Spleen (tissue), 11 donors: ENCODE data around the gene AGK. TPM values are rescaled to one million over a fixed set of nuclear protein-coding genes. Genes with fewer than 3 reads are reported as not detected.

Experiments
- DNase-seq: peaks from one replicate; pipeline ENCODE4 v3.0.0-alpha.2; 2020
- H3K27ac ChIP-seq, 8 donors: fragments of 200-600 bp; sonication (generic) in 7 of 8; 1 replicate in 4 of 8; 2 replicates in 4 of 8; pipeline versions ENCODE4 v1.5.0 to v1.8.0; 2016 to 2021; ENCODE audit warnings: inconsistent platforms in 4 of 8, mild to moderate bottlenecking in 4 of 8, moderate library complexity in 1 of 8
- H3K27me3 ChIP-seq, 7 donors: fragments of 200-600 bp; sonication (generic) in 6 of 7; replicated peaks in 1 of 7; 1 replicate in 4 of 7; 2 replicates in 3 of 7; pipeline versions ENCODE4 v1.5.0 to v1.8.0; 2016 to 2021; ENCODE audit warnings: inconsistent platforms in 3 of 7, mild to moderate bottlenecking in 1 of 7
- H3K36me3 ChIP-seq, 6 donors: fragments of 200-600 bp; sonication (generic) in 5 of 6; 1 replicate in 4 of 6; 2 replicates in 2 of 6; pipeline versions ENCODE4 v1.5.0 to v1.8.0; 2016 to 2021; ENCODE audit warnings: inconsistent platforms in 2 of 6
- H3K4me1 ChIP-seq, 6 donors: fragments of 200-600 bp; sonication (generic) in 5 of 6; 1 replicate in 3 of 6; 2 replicates in 3 of 6; pipeline versions ENCODE4 v1.5.0 to v1.8.0; 2016 to 2021; ENCODE audit warnings: inconsistent platforms in 3 of 6
- H3K4me3 ChIP-seq, 8 donors: fragments of 200-600 bp; sonication (generic) in 7 of 8; 1 replicate in 4 of 8; 2 replicates in 4 of 8; pipeline versions ENCODE4 v1.5.0 to v1.8.0; 2016 to 2021; ENCODE audit warnings: inconsistent platforms in 4 of 8, mild to moderate bottlenecking in 4 of 8, moderate library complexity in 2 of 8
- H3K9me3 ChIP-seq, 8 donors: fragments of 200-600 bp; sonication (generic) in 7 of 8; 1 replicate in 4 of 8; 2 replicates in 4 of 8; pipeline versions ENCODE4 v1.5.0 to v1.8.0; 2016 to 2021; ENCODE audit warnings: inconsistent platforms in 4 of 8
- POLR2A ChIP-seq, 3 donors: fragments of 450-650 bp; IDR thresholded peaks; one replicate each; pipeline ENCODE4 v1.5.1; 2017; ENCODE audit warnings: antibody characterized with exemption in 3 of 3, mild to moderate bottlenecking in 1 of 3
- POLR2AphosphoS5 ChIP-seq, 3 donors: sonication (generic); formaldehyde crosslinking; IDR thresholded peaks; one replicate each; pipeline ENCODE4 v1.5.1; 2017; ENCODE audit warnings: antibody characterized with exemption in 3 of 3
- WGBS, 5 donors: extraction: QIAGEN DNeasy Blood & Tissue Kit in 3 of 5; methylation state at CpG; one replicate each; pipeline versions ENCODE4 v1.1.5 to v1.1.7; 2013 to 2018; 5-methylcytosine and 5-hydroxymethylcytosine counted together
- intact Hi-C: fragments of 100-400 bp; cut with DNase I; formaldehyde crosslinking; loops from one replicate; pipeline ENCODE4 v1.15.0; 2023; ENCODE audit warnings: low total_unique reads
- polyA plus RNA-seq, 3 donors: library from polyadenylated mRNA; stranded (reverse); fragments of 200-250 nt; gene quantifications; one replicate each; pipeline ENCODE4 v1.2.1, GENCODE V29; 2013
- total RNA-seq, 7 donors: library from RNA; depleted of rRNA in 3 of 7; stranded (reverse); fragments of >200 nt in 3 of 7; fragmentation: NEBNext Ultra II Directional in 4 of 7; extraction: Animal tissue kit (Norgen Biotek cat#: 25700) in 4 of 7; gene quantifications; one replicate each; pipeline versions ENCODE4 v1.1.0 to v1.2.1, GENCODE V29; 2016 to 2021
- TF ChIP-seq, protein P1 (sequence below), 11 experiments: fragments of 200-600 bp in 7 of 11; fragments of 450-650 bp in 4 of 11; sonication (generic) in 4 of 11; IDR thresholded peaks in 8 of 11; conservative IDR thresholded peaks in 3 of 11; 1 replicate in 7 of 11; 2 replicates in 4 of 11; pipeline versions ENCODE4 v1.4.0 to v1.8.0; 2016 to 2021; ENCODE audit warnings: antibody characterized with exemption in 11 of 11, inconsistent platforms in 4 of 11, mild to moderate bottlenecking in 1 of 11
- donor health status: healthy with polysubstance abuse.
- donor health status: DM: no; HTN: no; CAD: no; lungs with moderate emphysema.
- donor health status: DM: no; HTN: no; CAD: no.
- donor health status: Bipolar disorder and iron deficiency.
- donor health status: healthy.
- donor health status: DM: no; HTN: no; CAD: no.
- donor health status: DM: yes; HTN: yes; CAD: no.

The AGK gene
- total and polyA plus RNA-seq, 10 donors = 11.0 to 35.5 (median 24.0) TPM

DNA sequence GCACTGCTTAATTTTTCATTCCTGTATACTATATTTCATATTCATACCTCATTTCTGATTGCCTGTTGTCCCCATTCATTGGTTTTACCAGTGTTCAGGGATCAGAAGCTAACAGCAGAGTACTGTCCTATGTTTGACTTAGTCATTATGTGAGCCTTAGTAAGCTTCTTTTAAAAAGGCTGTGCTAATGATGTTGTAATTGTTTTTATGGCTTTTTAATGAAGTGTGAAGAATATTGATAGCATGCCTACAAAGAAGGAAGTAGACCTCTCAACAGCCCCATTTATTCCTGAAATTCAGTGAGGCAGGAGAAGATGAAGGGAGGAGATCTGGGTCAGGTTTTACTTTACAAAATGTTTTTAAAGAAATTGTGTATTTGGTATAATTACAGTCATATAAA is 61.7 kb downstream of the AGK start:
- DNase-seq = no peak
- TF ChIP-seq, protein P1, sequence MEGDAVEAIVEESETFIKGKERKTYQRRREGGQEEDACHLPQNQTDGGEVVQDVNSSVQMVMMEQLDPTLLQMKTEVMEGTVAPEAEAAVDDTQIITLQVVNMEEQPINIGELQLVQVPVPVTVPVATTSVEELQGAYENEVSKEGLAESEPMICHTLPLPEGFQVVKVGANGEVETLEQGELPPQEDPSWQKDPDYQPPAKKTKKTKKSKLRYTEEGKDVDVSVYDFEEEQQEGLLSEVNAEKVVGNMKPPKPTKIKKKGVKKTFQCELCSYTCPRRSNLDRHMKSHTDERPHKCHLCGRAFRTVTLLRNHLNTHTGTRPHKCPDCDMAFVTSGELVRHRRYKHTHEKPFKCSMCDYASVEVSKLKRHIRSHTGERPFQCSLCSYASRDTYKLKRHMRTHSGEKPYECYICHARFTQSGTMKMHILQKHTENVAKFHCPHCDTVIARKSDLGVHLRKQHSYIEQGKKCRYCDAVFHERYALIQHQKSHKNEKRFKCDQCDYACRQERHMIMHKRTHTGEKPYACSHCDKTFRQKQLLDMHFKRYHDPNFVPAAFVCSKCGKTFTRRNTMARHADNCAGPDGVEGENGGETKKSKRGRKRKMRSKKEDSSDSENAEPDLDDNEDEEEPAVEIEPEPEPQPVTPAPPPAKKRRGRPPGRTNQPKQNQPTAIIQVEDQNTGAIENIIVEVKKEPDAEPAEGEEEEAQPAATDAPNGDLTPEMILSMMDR (IDR thresholded peaks at IDR 0.05 in 8 of 11, conservative IDR thresholded peaks at IDR 0.05 in 3 of 11) = no peak
- TF ChIP-seq POLR2A (IDR thresholded peaks at IDR 0.05) (no peak), POLR2AphosphoS5 (IDR thresholded peaks at IDR 0.05) (no peak)
- intact Hi-C loops = no loop called here
- H3K27ac ChIP-seq = no peak overlapping the region
- H3K4me3 ChIP-seq = no peak overlapping the region
- no peaks in the 10 kb centered on the region for H3K4me1 ChIP-seq
- H3K36me3 ChIP-seq = peaks cover 3 to 86% (median 19%) of the 10 kb centered on the region in 6 donors
- H3K9me3 ChIP-seq = no peaks in the 10 kb centered on the region
- no peaks in the 10 kb centered on the region for H3K27me3 ChIP-seq

DNA sequence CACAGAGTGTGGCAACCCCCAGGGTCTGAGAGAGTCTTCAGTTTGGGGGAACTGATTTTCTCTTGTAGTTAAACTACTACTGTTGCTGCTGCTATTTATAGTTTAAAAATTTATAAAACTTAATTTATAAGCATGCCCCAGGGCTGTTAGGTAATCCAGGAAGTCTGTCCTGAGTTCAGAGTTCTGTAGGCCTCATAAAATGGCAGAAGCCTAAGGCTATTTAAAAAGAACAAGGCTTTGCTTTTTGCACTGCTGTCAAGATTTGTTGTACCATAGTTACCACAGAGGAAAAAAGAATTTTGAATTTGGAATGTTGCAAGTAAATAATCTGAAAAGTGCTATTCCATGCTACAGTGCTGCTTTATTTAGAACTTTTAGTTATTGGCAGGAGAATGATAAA is 66.1 kb downstream of the AGK start:
- intact Hi-C loops = no loop called here
- H3K27ac ChIP-seq = no peak overlapping the region
- H3K27me3 ChIP-seq = no peaks in the 10 kb centered on the region
- DNase-seq = no peak
- TF ChIP-seq, protein P1 (IDR thresholded peaks at IDR 0.05 in 8 of 11, conservative IDR thresholded peaks at IDR 0.05 in 3 of 11) = no peak
- TF ChIP-seq POLR2A (IDR thresholded peaks at IDR 0.05) = no peak
- no peak for TF ChIP-seq POLR2AphosphoS5 (IDR thresholded peaks at IDR 0.05)
- peaks cover 0 to 91% (median 12%) of the 10 kb centered on the region in 6 donors for H3K36me3 ChIP-seq
- H3K4me1 ChIP-seq = no peaks in the 10 kb centered on the region
- H3K9me3 ChIP-seq = no peaks in the 10 kb centered on the region
- no peak overlapping the region for H3K4me3 ChIP-seq

DNA sequence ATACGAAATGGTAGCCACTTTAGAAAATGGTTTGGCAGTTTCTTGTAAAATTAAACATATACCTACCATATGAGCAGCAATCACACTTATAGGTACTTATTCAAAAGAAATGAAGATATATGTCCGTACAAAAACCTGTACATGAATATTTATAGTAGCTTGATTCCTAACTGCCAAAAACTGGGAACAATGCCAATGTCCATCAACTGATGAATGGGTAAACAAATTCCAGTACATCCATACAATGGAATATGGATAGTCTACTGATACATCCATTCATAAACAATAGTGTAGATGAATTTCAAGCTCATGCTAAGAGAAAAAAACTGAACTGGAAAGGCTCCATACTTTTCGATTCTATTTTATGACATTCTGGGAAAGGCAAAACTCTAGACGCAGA is 68.5 kb downstream of the AGK start:
- intact Hi-C loops = no loop called here
- TF ChIP-seq, protein P1 (IDR thresholded peaks at IDR 0.05 in 8 of 11, conservative IDR thresholded peaks at IDR 0.05 in 3 of 11) = no peak
- TF ChIP-seq POLR2A (IDR thresholded peaks at IDR 0.05) (no peak), POLR2AphosphoS5 (IDR thresholded peaks at IDR 0.05) (no peak)
- Histone ChIP-seq H3K4me1 (no peaks in the 10 kb centered on the region), H3K27me3 (no peaks in the 10 kb centered on the region), H3K27ac (no peak overlapping the region), H3K9me3 (no peaks in the 10 kb centered on the region), H3K36me3 (peaks cover 0 to 91% (median 28%) of the 10 kb centered on the region in 6 donors), H3K4me3 (no peak overlapping the region)
- no peak for DNase-seq
- 94 to 97% (median 95%) methylated on average over 4 of the region's 4 CpGs for WGBS, 5 donors

DNA sequence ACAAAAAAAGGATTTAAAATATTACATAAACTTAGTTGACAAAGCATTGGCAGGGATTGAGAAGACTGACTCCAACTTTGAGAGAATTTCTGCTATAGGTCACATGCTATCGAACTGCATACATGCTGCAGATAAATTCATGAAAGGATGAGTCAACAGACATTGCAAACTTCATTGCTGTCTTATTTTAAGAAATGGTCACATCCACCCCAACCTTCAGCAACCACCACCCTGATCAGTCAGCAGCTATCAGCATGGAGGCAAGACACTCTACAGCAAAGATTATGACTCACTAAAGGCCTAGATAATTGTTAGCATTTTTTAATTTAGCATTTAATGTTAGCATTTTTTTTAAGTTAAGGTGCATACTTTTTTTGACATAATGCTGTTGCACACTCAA is 73.6 kb downstream of the AGK start:
- intact Hi-C loops = no loop called here
- DNase-seq = no peak
- TF ChIP-seq POLR2AphosphoS5 (IDR thresholded peaks at IDR 0.05) = no peak
- TF ChIP-seq, protein P1 (IDR thresholded peaks at IDR 0.05 in 8 of 11, conservative IDR thresholded peaks at IDR 0.05 in 3 of 11) = no peak
- no peak for TF ChIP-seq POLR2A (IDR thresholded peaks at IDR 0.05)
- Histone ChIP-seq H3K9me3 (no peaks in the 10 kb centered on the region), H3K4me3 (no peak overlapping the region), H3K27ac (no peak overlapping the region), H3K36me3 (peaks cover 0 to 83% (median 35%) of the 10 kb centered on the region in 6 donors), H3K27me3 (no peaks in the 10 kb centered on the region), H3K4me1 (no peaks in the 10 kb centered on the region)
- WGBS, 5 donors = 90 to 100% (median 96%) methylated on average over 1 of the region's 1 CpG
